CD4-positive, alpha-beta T cell treated with Interleukin-2 at 100 ng/mL for 4 hours (primary cell): ENCODE measurements around the gene SAMD4A.

Experiments
- DNase-seq: peaks from one replicate; pipeline ENCODE4 v3.0.0-alpha.2; 2020; ENCODE audit warnings: low spot score

The SAMD4A gene

GRCh38 chr14:54805445-54806322 is 238.8 kb downstream of the SAMD4A start:
- DNase-seq, result peak; percentile 72

GRCh38 chr14:54806616-54807015 is 239.7 kb downstream of the SAMD4A start:
- DNase-seq, result no peak

- DNase-seq, result no peak
These were observed 240.5 kb downstream of the SAMD4A start for GRCh38 chr14:54807428-54807827.

- DNase-seq, result no peak
These were observed 241.0 kb downstream of the SAMD4A start for GRCh38 chr14:54807881-54808280.

GRCh38 chr14:54808326-54809161 is 241.6 kb downstream of the SAMD4A start:
- DNase-seq, result no peak

- DNase-seq, result no peak
These were observed 242.8 kb downstream of the SAMD4A start for GRCh38 chr14:54809767-54810166.

- DNase-seq, result no peak
These were observed 245.7 kb downstream of the SAMD4A start for GRCh38 chr14:54812617-54813016.

- no peak for DNase-seq
These were observed 246.2 kb downstream of the SAMD4A start for GRCh38 chr14:54813081-54813480.

GRCh38 chr14:54814076-54814475 is 247.1 kb downstream of the SAMD4A start:
- no peak for DNase-seq

GRCh38 chr14:54815016-54815415 is 248.1 kb downstream of the SAMD4A start:
- no peak for DNase-seq

- no peak for DNase-seq
These were observed 248.6 kb downstream of the SAMD4A start for GRCh38 chr14:54815515-54815914.

- DNase-seq, result no peak
These were observed 249.5 kb downstream of the SAMD4A start for GRCh38 chr14:54816450-54816849.

GRCh38 chr14:54817506-54817905 is 250.6 kb downstream of the SAMD4A start:
- DNase-seq, result no peak

GRCh38 chr14:54818201-54819133 is 251.5 kb downstream of the SAMD4A start:
- DNase-seq, result no peak

- DNase-seq, result no peak
These were observed 255.8 kb downstream of the SAMD4A start for GRCh38 chr14:54822685-54823084.

GRCh38 chr14:54823757-54824549 is 257.0 kb downstream of the SAMD4A start:
- no peak for DNase-seq

GRCh38 chr14:54828037-54828436 is 261.1 kb downstream of the SAMD4A start:
- DNase-seq, result no peak

- DNase-seq, result no peak
These were observed 262.7 kb downstream of the SAMD4A start for GRCh38 chr14:54829486-54830224.

GRCh38 chr14:54830650-54831049 is 263.7 kb downstream of the SAMD4A start:
- no peak for DNase-seq

- no peak for DNase-seq
These were observed 267.2 kb downstream of the SAMD4A start for GRCh38 chr14:54834081-54834480.
